Midbrain (tissue), 1 donor: ENCODE data around the gene FAM107B.
A peak's percentile ranks its signal among the peaks of the same experiment; 100 is the strongest.

Experiments
- DNase-seq: peaks from one replicate; lab custom pipeline; 2025; lab: John Stamatoyannopoulos, UW

The FAM107B gene

DNA sequence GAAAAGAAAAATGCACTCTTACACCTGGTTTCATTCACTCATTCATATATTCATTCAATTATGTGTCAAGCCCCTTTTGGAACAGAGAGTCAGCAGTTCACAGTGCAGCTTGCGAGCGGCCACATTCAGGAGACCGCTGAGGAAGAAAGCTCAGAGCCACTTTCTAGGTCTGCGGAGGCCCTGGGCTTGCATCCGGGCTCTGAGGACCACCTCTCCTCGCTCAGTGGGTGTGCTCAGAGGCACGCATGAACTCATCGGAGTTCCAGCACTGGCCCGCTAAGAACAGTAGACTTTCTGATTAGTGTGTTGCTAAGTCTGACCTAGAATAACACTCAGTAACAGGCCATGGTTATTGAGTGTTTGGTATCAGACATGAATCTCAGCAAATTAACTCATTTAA, 1.8 kb upstream of the FAM107B start:
- no peak for DNase-seq

DNA sequence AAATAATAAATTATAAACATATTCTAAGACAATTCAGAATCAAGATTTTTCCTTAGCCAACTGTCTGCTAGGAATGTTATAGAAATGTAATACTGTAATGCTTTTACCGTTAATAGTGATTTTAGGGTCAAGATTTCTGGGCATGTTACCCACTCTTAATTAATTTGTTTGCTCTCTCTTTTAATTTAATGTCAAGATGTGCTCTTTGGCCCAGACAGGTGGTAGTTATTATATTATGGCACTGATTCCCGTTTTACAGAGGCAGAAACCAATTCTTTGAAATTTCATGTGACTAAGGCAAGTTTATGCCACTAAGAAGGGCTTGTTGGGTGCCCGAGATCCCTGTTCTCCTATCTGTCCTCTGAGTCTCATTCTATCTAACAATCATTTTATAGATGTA, 959 bp upstream of the FAM107B start:
- DNase-seq = no peak

DNA sequence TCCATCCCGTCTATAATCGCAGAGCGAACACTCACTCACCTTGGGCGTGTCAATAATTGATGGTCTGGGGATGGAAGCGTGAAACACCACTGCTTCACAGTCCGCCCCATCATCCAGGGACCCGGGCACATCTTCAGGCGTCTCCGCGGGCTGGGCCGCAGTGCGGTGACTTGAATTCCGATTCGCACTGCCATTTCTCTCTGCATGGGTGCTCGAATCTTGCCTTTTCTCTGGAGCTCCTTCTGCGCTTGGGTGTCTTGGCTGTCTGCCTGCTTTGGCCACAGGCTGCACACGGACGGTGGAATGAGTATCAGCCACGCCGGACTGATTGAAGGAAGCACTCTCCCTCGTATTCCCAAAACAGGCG, 500 bp downstream of the FAM107B start:
- no peak for DNase-seq

- DNase-seq = no peak
Measured at GRCh38 chr10:14773551-14774213, 1.0 kb downstream of the FAM107B start.

GRCh38 chr10:14772399-14772798, 2.3 kb downstream of the FAM107B start:
- no peak for DNase-seq

- DNase-seq = no peak
Measured at GRCh38 chr10:14770927-14771326, 3.8 kb downstream of the FAM107B start.

GRCh38 chr10:14761372-14761771, 13.3 kb downstream of the FAM107B start:
- DNase-seq = no peak

GRCh38 chr10:14758994-14759664, 15.6 kb downstream of the FAM107B start:
- no peak for DNase-seq

DNA sequence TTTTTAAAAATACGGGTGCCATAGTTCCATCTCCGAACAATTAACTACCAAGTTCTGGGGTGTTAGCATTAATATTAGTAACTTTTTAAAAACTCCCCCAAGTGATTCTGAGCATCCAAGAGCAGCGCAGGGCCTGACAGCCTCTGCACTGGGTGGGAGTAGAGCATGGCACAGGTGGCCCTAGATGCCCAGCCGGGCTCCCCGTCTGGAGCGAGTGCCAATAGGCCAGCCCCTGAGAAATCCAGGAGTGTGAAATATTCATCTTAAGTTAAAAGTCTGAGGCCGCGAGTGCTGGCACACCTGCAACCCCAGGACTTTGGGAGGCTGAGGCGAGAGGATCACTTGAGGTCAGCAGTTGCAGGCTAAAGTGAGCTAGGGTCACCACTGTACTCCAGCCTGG, 16.2 kb downstream of the FAM107B start:
- DNase-seq = no peak

GRCh38 chr10:14757986-14758385, 16.7 kb downstream of the FAM107B start:
- DNase-seq = no peak

GRCh38 chr10:14757394-14757793, 17.3 kb downstream of the FAM107B start:
- DNase-seq = no peak

GRCh38 chr10:14753441-14753840, 21.3 kb downstream of the FAM107B start:
- DNase-seq = no peak

GRCh38 chr10:14751921-14752320, 22.8 kb downstream of the FAM107B start:
- DNase-seq = no peak

DNA sequence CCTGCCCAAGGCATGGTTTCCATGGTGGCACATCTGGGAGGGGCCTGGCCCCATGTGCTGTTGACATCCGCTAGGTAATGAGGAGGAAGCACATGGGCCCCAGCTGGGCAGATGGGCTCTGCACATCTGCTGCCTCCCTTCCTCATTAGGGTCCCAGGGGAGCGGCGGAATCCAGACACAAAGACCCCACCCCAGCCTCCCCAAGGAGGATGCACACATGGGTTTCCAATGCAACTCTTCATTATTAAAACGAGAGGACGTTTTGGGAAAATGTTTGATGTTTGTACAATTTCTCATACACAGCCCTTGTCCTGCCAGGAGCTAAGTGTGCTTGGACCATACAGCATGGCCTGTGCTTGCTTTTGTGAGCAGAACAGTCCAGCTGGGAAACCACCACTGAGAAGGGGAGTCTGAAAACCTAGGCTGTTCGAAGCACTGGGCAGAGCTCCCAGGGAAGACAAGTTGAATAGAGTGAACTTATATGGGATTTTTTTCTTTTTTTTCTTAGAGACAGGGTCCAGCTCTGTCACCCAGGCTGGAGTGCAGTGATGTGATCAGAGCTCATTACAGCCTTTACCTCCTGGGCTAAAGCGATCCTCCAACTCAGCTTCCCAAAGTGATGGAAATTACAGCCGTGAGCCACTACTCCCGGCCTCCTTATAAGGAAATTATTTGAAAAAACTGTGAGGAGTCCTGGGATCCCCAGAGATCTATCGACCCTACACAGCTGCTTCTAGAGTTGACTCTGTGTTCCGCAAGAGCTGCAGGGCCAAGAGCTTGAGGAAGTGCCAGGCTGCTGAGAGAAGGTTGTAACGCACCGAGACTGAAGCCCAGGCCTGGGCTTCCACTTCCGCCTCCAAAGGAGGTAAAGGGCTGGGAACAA, 23.4 kb downstream of the FAM107B start:
- DNase-seq = peak; percentile 31

- no peak for DNase-seq
Measured at GRCh38 chr10:14749070-14749809, 25.5 kb downstream of the FAM107B start.

GRCh38 chr10:14748441-14748840, 26.3 kb downstream of the FAM107B start:
- DNase-seq = no peak

DNA sequence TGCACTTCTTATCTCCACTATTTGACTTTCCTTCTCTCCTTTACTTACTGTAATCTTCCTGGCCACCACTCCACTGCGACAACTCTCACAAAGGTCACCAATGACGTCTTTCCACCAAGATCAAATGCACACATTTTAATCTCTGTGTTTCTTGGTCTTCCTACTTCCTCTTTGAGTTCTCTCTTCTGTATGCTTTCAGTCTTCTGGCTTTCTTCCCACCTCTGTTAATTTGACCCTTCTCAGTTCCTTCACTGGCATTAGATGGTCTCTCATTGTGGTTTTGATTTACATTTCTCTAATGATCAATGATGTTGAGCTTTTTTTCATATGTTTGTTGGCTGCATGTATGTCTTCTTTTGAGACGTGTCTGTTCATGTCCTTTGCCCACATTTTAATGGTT, 31.9 kb downstream of the FAM107B start:
- DNase-seq = no peak

- DNase-seq = no peak
Measured at GRCh38 chr10:14742382-14742781, 32.3 kb downstream of the FAM107B start.

- no peak for DNase-seq
Measured at GRCh38 chr10:14740684-14741247, 33.9 kb downstream of the FAM107B start.

GRCh38 chr10:14737808-14738545, 36.7 kb downstream of the FAM107B start:
- no peak for DNase-seq

DNA sequence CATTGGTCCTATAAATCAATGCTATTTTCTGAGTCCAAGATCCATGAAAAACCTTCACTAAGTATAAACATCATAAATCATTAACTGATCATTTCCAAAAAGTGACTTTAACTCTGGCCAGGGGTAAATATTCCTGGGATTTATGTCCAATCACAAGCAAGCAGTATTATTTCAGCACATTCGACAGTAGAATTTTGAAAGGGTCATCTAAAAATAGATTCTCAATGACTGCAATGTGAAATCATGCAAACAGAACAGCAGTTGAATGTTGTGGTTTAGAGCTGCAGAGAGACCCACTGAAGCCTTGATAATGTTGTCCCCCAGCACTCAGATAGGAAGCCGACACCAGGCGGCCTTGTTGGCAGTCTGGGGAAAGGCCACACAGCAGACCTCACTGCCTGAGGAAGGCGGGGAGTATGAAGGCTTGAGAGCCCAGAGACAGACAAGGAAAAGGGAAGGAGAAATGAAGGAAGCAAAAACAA, 38.1 kb downstream of the FAM107B start:
- DNase-seq = peak; percentile 4
